Measurements from ENCODE around the gene LGI4. TPM values are rescaled to one million over a fixed set of nuclear protein-coding genes. Genes with fewer than 3 reads are reported as not detected.

LGI4 gene
- total RNA-seq, 1 donor, result 0.72 TPM

- TF ChIP-seq, protein P1, sequence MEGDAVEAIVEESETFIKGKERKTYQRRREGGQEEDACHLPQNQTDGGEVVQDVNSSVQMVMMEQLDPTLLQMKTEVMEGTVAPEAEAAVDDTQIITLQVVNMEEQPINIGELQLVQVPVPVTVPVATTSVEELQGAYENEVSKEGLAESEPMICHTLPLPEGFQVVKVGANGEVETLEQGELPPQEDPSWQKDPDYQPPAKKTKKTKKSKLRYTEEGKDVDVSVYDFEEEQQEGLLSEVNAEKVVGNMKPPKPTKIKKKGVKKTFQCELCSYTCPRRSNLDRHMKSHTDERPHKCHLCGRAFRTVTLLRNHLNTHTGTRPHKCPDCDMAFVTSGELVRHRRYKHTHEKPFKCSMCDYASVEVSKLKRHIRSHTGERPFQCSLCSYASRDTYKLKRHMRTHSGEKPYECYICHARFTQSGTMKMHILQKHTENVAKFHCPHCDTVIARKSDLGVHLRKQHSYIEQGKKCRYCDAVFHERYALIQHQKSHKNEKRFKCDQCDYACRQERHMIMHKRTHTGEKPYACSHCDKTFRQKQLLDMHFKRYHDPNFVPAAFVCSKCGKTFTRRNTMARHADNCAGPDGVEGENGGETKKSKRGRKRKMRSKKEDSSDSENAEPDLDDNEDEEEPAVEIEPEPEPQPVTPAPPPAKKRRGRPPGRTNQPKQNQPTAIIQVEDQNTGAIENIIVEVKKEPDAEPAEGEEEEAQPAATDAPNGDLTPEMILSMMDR (IDR thresholded peaks at IDR 0.05; ENCODE audit: extremely low read depth, low read depth, low read length), result no peak
- peaks cover 9% of the 10 kb centered on the region for H3K79me2 ChIP-seq (ENCODE audit: insufficient read depth, low read length)
- H3K4me2 ChIP-seq (ENCODE audit: insufficient read depth, low read length), result no peak overlapping the region
- H3K27me3 ChIP-seq (ENCODE audit: insufficient read depth, low read length), result no peaks in the 10 kb centered on the region
- H3K4me1 ChIP-seq (ENCODE audit: insufficient read depth, low read length), result no peaks in the 10 kb centered on the region
- no peak overlapping the region for H2AFZ ChIP-seq (ENCODE audit: low read length)
- no peak overlapping the region for H3K27ac ChIP-seq (ENCODE audit: low read depth, low read length)
- peaks cover 69% of the 10 kb centered on the region for H3K36me3 ChIP-seq (ENCODE audit: insufficient read depth, low read length)
- H3K9me3 ChIP-seq (ENCODE audit: low read depth, low read length), result peaks cover 10% of the 10 kb centered on the region
- peak; percentile 5 for DNase-seq (ENCODE audit: insufficient read length, low spot score, missing footprints)
- H3K4me3 ChIP-seq (ENCODE audit: insufficient read depth, low read length), result no peak overlapping the region
- no peaks in the 10 kb centered on the region for H4K20me1 ChIP-seq (ENCODE audit: insufficient read depth, low read length)
Measured at GRCh38 chr19:35160629-35161433, 26.0 kb upstream of the LGI4 start.

- no peak for DNase-seq (ENCODE audit: insufficient read length, low spot score, missing footprints)
- Histone ChIP-seq H2AFZ (ENCODE audit: low read length) (no peak overlapping the region), H3K9me3 (ENCODE audit: low read depth, low read length) (peaks cover 8% of the 10 kb centered on the region), H3K27me3 (ENCODE audit: insufficient read depth, low read length) (no peaks in the 10 kb centered on the region), H3K4me2 (ENCODE audit: insufficient read depth, low read length) (no peak overlapping the region), H3K79me2 (ENCODE audit: insufficient read depth, low read length) (peaks cover 21% of the 10 kb centered on the region), H4K20me1 (ENCODE audit: insufficient read depth, low read length) (no peaks in the 10 kb centered on the region), H3K4me3 (ENCODE audit: insufficient read depth, low read length) (no peak overlapping the region), H3K27ac (ENCODE audit: low read depth, low read length) (no peak overlapping the region), H3K4me1 (ENCODE audit: insufficient read depth, low read length) (no peaks in the 10 kb centered on the region), H3K36me3 (ENCODE audit: insufficient read depth, low read length) (peaks cover 58% of the 10 kb centered on the region)
- TF ChIP-seq, protein P1 (IDR thresholded peaks at IDR 0.05; ENCODE audit: extremely low read depth, low read depth, low read length), result no peak
Measured at GRCh38 chr19:35159606-35160005, 24.7 kb upstream of the LGI4 start.

DNA sequence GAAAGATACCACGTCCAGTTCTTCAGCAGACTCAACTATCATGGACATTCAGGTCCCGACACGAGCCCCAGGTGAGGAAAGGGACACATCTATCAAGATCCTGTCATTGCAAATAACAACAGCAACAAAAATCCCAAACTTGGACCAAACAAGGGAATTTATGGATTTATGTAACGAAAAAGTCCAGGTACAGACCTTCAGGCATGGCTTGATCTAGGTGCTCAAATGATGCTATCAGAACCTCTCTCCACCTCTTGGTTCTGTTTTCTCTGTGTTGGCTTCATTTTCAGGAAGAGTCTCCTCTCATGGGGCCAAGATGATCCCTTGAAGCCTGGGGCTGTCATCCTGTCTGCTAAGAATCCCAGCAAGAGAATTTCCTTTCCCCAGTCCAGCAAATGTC, 22.6 kb upstream of the LGI4 start:
- H3K36me3 ChIP-seq (ENCODE audit: insufficient read depth, low read length), result peaks cover 38% of the 10 kb centered on the region

DNA sequence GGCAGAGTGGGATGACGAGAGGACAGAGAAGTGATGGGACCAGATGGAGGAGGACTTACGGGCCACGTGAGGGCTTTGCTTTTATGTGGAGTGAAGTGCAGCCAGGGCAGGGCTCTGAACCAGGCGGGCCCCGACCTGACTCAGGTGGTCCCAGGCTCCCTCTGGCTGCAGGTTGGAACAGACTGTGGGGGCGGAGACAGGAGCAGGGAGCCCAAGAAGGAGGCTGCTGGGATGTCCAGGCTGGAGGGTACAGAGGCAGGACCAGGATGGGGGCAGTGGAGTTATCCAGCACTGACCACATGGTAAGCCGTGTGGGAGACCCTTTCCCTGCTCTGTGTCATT, 21.8 kb upstream of the LGI4 start:
- Histone ChIP-seq H4K20me1 (ENCODE audit: insufficient read depth, low read length) (no peaks in the 10 kb centered on the region), H2AFZ (ENCODE audit: low read length) (no peak overlapping the region), H3K36me3 (ENCODE audit: insufficient read depth, low read length) (peaks cover 30% of the 10 kb centered on the region), H3K27ac (ENCODE audit: low read depth, low read length) (no peak overlapping the region), H3K9me3 (ENCODE audit: low read depth, low read length) (no peaks in the 10 kb centered on the region), H3K4me3 (ENCODE audit: insufficient read depth, low read length) (no peak overlapping the region), H3K4me2 (ENCODE audit: insufficient read depth, low read length) (no peak overlapping the region), H3K27me3 (ENCODE audit: insufficient read depth, low read length) (peaks cover 2% of the 10 kb centered on the region), H3K79me2 (ENCODE audit: insufficient read depth, low read length) (peaks cover 22% of the 10 kb centered on the region), H3K4me1 (ENCODE audit: insufficient read depth, low read length) (peaks cover 13% of the 10 kb centered on the region)
- DNase-seq (ENCODE audit: insufficient read length, low spot score, missing footprints), result peak; percentile 50
- TF ChIP-seq, protein P1 (IDR thresholded peaks at IDR 0.05; ENCODE audit: extremely low read depth, low read depth, low read length), result no peak

More for the DNA sequence above, 22.6 kb upstream of the LGI4 start:
- Histone ChIP-seq H3K9me3 (ENCODE audit: low read depth, low read length) (no peaks in the 10 kb centered on the region), H3K4me1 (ENCODE audit: insufficient read depth, low read length) (peaks cover 11% of the 10 kb centered on the region), H3K27ac (ENCODE audit: low read depth, low read length) (no peak overlapping the region), H2AFZ (ENCODE audit: low read length) (no peak overlapping the region), H4K20me1 (ENCODE audit: insufficient read depth, low read length) (no peaks in the 10 kb centered on the region), H3K4me3 (ENCODE audit: insufficient read depth, low read length) (no peak overlapping the region), H3K27me3 (ENCODE audit: insufficient read depth, low read length) (peaks cover 2% of the 10 kb centered on the region), H3K79me2 (ENCODE audit: insufficient read depth, low read length) (peaks cover 22% of the 10 kb centered on the region), H3K4me2 (ENCODE audit: insufficient read depth, low read length) (no peak overlapping the region)
- DNase-seq (ENCODE audit: insufficient read length, low spot score, missing footprints), result no peak
- TF ChIP-seq, protein P1 (IDR thresholded peaks at IDR 0.05; ENCODE audit: extremely low read depth, low read depth, low read length), result no peak

All from osteoblast (primary cell).